Measurements from ENCODE around the gene MGAT5B.

MGAT5B gene

DNA sequence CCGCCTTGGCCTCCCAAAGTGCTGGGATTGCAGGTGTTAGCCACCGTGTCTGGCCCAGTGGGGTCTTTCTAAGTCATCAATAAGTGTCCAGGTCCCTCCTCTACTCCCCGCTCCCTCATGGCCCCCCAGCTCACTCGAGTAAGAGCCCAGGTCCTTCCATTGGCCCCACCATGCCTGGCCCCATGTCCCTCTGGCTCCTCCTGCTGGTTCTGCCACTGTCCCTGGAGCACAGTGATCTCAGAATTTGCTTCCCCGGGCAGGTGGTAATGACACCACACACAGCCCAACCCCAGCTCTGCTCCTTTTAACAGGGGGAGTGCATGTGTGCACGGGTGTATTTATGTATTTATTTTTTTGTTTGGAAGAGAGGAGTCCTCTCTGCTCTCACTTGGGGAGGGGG, 19.6 kb downstream of the MGAT5B start:
- H3K4me3 ChIP-seq (ENCODE audit: extremely low read depth, insufficient read depth, low read length, poor library complexity, severe bottlenecking): no peak overlapping the region
- H3K27ac ChIP-seq (ENCODE audit: low read depth, low read length, severe bottlenecking): no peak overlapping the region
- H3K36me3 ChIP-seq (ENCODE audit: control insufficient read depth, insufficient read depth, low read length): no peaks in the 10 kb centered on the region
- no peaks in the 10 kb centered on the region for H3K4me1 ChIP-seq (ENCODE audit: control insufficient read depth, insufficient read depth, low read length, poor library complexity, severe bottlenecking)
- H3K9me3 ChIP-seq (ENCODE audit: control insufficient read depth, low read length): no peaks in the 10 kb centered on the region
- WGBS, 2 experiments (ENCODE audit: insufficient coverage in 2 of 2): 85 to 87% methylated on average over 4 of the region's 6 CpGs

DNA sequence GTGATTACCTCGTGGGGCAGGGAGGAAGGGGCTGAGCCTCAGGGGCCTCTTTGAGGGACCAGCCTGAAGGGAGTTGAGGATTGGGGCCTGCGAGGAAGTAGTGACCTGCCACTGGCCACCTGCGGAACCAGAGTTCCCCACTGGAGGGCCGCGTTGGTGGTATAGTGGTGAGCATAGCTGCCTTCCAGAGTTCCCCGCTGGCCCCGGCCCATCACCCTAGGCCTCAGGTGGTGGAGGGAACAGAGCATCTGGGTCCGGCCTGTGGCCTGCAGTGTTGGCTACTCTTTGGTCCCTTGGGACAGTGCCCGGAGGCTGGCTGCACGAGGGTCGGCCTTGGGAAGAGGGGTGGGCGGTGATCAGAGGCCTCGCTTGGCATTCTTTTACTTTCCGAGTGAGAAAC, 20.5 kb downstream of the MGAT5B start:
- Histone ChIP-seq H3K9me3 (ENCODE audit: control insufficient read depth, low read length) (no peaks in the 10 kb centered on the region), H3K27ac (ENCODE audit: low read depth, low read length, severe bottlenecking) (no peak overlapping the region), H3K36me3 (ENCODE audit: control insufficient read depth, insufficient read depth, low read length) (no peaks in the 10 kb centered on the region), H3K4me1 (ENCODE audit: control insufficient read depth, insufficient read depth, low read length, poor library complexity, severe bottlenecking) (no peaks in the 10 kb centered on the region), H3K4me3 (ENCODE audit: extremely low read depth, insufficient read depth, low read length, poor library complexity, severe bottlenecking) (no peak overlapping the region)
- WGBS, 2 experiments (ENCODE audit: insufficient coverage in 2 of 2): 70 to 72% methylated on average over 8 to 13 of the region's 14 CpGs

DNA sequence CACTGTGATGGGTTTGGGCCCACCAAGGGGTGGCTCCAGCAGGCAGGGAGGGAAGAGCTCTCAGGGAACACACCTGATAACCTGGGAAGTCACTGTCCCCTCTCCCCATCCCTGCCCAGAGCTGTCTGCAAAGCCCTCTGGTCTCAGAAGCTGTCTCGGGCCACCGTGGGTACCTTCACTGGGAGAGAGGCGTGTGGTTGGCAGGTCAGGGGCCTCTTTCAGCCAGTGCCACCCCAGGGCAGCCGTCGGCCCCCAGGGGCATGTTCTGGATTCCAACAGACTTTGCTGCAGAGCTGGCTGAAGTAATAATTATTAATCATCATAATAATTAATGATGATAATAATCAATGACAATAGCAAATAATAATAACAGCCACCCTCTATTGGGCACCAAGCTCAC, 21.1 kb downstream of the MGAT5B start:
- H3K36me3 ChIP-seq (ENCODE audit: control insufficient read depth, insufficient read depth, low read length): no peaks in the 10 kb centered on the region
- H3K4me3 ChIP-seq (ENCODE audit: extremely low read depth, insufficient read depth, low read length, poor library complexity, severe bottlenecking): no peak overlapping the region
- H3K4me1 ChIP-seq (ENCODE audit: control insufficient read depth, insufficient read depth, low read length, poor library complexity, severe bottlenecking): no peaks in the 10 kb centered on the region
- WGBS, 2 experiments (ENCODE audit: insufficient coverage in 2 of 2): 100% methylated on average over 1 to 3 of the region's 5 CpGs
- no peaks in the 10 kb centered on the region for H3K9me3 ChIP-seq (ENCODE audit: control insufficient read depth, low read length)
- H3K27ac ChIP-seq (ENCODE audit: low read depth, low read length, severe bottlenecking): no peak overlapping the region

DNA sequence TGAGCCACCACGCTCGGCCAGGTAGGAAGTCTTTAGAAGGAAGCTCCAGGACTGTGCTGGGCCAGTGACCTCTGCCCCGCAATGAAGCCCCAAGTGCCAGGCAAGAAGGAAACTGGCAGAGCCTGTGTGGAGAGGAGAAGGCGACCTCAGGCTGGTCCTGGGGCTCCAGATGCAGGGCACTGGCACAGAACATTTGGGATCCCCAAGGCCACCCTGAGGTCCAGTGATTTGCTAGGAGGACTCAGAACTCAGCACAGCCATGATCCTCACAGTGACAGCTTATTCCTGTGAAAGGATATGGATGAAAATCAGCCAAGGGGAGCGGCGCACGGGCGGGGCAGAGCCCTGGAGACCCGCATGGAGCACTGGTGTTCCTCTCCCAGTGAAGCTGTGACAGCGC, 24.1 kb downstream of the MGAT5B start:
- 93 to 94% methylated on average over 9 to 10 of the region's 10 CpGs for WGBS, 2 experiments (ENCODE audit: insufficient coverage in 2 of 2)

DNA sequence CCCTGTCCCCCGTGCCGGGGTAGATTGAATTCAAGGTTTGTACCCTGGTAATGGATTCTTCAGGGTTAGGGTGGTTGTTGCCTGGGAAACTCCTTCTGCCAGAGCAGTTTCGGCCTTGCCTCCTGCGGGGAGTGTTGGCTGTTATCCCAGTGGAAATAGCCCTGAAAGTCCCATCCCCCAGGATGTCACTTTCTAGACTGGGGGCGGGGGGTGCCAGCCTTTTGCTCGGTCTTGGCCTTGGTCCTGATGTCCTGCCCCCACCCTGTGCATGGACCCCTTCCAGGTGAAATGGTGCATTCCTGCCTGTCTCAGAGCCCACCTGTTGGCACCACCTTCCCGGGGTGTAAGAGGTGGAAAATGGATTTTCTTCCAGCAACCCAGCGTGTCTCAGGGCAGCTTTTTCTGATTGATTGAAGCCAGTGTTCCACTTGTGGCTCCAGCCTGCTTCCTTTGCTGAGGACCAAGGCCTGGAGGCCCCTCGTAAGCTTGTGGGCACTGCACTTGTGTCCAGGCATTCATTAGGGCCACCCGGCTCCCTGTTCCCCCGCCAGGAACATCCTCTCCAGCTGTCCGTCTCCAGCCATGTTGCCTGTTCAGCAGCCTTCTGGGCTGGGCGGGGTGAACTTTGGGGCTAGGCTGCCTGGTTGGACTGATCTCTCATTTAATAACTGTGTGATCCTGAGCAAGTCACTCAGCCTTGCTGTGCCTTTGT, 25.6 kb downstream of the MGAT5B start:
- H3K9me3 ChIP-seq (ENCODE audit: control insufficient read depth, low read length): peaks cover 8% of the 10 kb centered on the region
- H3K4me1 ChIP-seq (ENCODE audit: control insufficient read depth, insufficient read depth, low read length, poor library complexity, severe bottlenecking): no peaks in the 10 kb centered on the region
- 83 to 84% methylated on average over 10 to 12 of the region's 13 CpGs for WGBS, 2 experiments (ENCODE audit: insufficient coverage in 2 of 2)
- H3K27ac ChIP-seq (ENCODE audit: low read depth, low read length, severe bottlenecking): no peak overlapping the region
- no peaks in the 10 kb centered on the region for H3K36me3 ChIP-seq (ENCODE audit: control insufficient read depth, insufficient read depth, low read length)
- no peak overlapping the region for H3K4me3 ChIP-seq (ENCODE audit: extremely low read depth, insufficient read depth, low read length, poor library complexity, severe bottlenecking)

More for the DNA sequence above, 24.1 kb downstream of the MGAT5B start:
- Histone ChIP-seq H3K4me3 (ENCODE audit: extremely low read depth, insufficient read depth, low read length, poor library complexity, severe bottlenecking) (no peak overlapping the region), H3K9me3 (ENCODE audit: control insufficient read depth, low read length) (peaks cover 8% of the 10 kb centered on the region), H3K4me1 (ENCODE audit: control insufficient read depth, insufficient read depth, low read length, poor library complexity, severe bottlenecking) (no peaks in the 10 kb centered on the region), H3K36me3 (ENCODE audit: control insufficient read depth, insufficient read depth, low read length) (no peaks in the 10 kb centered on the region), H3K27ac (ENCODE audit: low read depth, low read length, severe bottlenecking) (no peak overlapping the region)

DNA sequence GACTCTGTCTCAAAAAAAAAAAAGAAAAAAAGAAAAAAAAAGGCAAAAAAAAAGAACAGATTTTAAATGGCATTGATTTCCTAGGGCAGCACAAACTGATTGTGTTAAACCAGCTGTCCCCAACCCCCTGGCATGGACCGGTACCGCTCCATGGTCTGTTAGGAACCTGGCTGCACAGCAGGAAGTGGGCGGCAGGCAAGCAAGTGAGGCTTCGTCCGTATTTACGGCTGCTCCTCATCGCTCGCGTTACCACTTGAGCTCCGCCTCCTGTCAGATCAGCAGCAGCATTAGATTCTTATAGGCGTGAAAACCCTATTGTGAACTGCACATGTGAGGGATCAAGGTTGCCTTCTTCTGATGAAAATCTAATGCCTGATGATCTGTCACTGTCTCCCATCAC, 26.6 kb downstream of the MGAT5B start:
- WGBS, 2 experiments (ENCODE audit: insufficient coverage in 2 of 2): 96% methylated on average over 11 of the region's 11 CpGs
- H3K36me3 ChIP-seq (ENCODE audit: control insufficient read depth, insufficient read depth, low read length): no peaks in the 10 kb centered on the region

DNA sequence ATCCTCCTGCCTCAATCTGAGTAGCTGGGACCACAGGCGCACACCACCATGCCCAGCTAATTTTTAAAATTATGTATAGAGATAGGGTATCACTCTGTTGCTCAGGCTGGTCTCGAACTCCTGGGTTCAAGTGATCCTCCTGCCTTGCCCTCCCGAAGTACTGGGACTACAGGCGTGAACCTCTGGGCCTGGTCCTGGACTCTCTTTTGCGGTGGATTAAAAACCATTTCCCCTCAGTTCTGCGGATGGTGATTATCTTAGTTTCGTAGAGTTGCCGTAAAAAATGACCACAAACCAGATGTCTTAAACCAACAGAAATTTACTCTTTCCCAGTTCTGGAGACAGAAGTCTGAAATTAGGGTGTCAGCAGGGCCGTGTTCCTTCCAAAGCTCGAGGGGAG, 28.8 kb downstream of the MGAT5B start:
- no peak overlapping the region for H3K27ac ChIP-seq (ENCODE audit: low read depth, low read length, severe bottlenecking)

More for the DNA sequence above, 26.6 kb downstream of the MGAT5B start:
- H3K4me1 ChIP-seq (ENCODE audit: control insufficient read depth, insufficient read depth, low read length, poor library complexity, severe bottlenecking): no peaks in the 10 kb centered on the region
- no peak overlapping the region for H3K27ac ChIP-seq (ENCODE audit: low read depth, low read length, severe bottlenecking)
- H3K4me3 ChIP-seq (ENCODE audit: extremely low read depth, insufficient read depth, low read length, poor library complexity, severe bottlenecking): no peak overlapping the region
- peaks cover 8% of the 10 kb centered on the region for H3K9me3 ChIP-seq (ENCODE audit: control insufficient read depth, low read length)

DNA sequence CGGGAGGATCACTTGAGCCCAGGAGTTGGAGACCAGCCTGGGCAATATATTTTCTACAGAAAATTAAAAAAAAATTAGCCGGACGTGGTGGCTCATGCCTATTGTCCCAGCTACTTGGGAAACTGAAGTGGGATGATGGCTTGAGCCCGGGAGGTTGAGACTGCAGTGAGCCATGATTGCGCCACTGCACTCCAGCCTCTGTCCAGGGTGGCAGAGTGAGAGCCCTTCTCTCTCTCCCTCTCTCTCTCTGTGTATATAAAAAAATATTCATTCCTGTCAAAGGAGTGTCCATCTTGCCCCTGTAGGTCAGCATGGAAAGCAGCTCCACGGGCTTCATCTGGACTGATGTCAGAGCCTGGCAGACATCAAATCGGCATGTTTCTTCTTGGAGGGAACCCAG, 31.2 kb downstream of the MGAT5B start:
- Histone ChIP-seq H3K36me3 (ENCODE audit: control insufficient read depth, insufficient read depth, low read length) (no peaks in the 10 kb centered on the region), H3K9me3 (ENCODE audit: control insufficient read depth, low read length) (peaks cover 8% of the 10 kb centered on the region), H3K4me1 (ENCODE audit: control insufficient read depth, insufficient read depth, low read length, poor library complexity, severe bottlenecking) (no peaks in the 10 kb centered on the region), H3K4me3 (ENCODE audit: extremely low read depth, insufficient read depth, low read length, poor library complexity, severe bottlenecking) (no peak overlapping the region), H3K27ac (ENCODE audit: low read depth, low read length, severe bottlenecking) (no peak overlapping the region)
- WGBS, 2 experiments (ENCODE audit: insufficient coverage in 2 of 2): 97 to 98% methylated on average over 5 to 6 of the region's 7 CpGs

More for the DNA sequence above, 28.8 kb downstream of the MGAT5B start:
- H3K4me3 ChIP-seq (ENCODE audit: extremely low read depth, insufficient read depth, low read length, poor library complexity, severe bottlenecking): no peak overlapping the region
- H3K36me3 ChIP-seq (ENCODE audit: control insufficient read depth, insufficient read depth, low read length): no peaks in the 10 kb centered on the region
- no peaks in the 10 kb centered on the region for H3K4me1 ChIP-seq (ENCODE audit: control insufficient read depth, insufficient read depth, low read length, poor library complexity, severe bottlenecking)
- 88 to 97% methylated on average over 9 of the region's 10 CpGs for WGBS, 2 experiments (ENCODE audit: insufficient coverage in 2 of 2)
- H3K9me3 ChIP-seq (ENCODE audit: control insufficient read depth, low read length): peaks cover 8% of the 10 kb centered on the region

DNA sequence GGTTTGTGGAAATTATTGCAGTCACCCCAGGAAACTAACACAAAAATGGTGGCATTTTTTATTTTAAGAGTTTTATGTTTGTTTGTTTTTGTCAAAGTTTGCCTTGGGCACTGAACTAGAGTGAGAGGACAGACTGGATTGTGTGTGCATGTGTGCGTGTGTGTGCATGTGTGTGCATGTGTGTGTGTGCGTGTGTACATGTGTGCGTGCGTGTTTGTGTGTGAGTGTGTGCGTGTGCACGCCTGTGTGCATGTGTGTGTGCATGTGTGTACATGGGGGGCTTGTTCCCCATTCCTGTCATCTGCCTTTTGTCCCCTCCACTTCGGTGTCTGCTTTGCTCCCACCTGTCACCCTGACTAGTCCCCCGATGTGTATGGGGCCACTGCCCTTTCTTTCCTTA, 32.5 kb downstream of the MGAT5B start:
- WGBS, 2 experiments (ENCODE audit: insufficient coverage in 2 of 2): 80 to 92% methylated on average over 1 to 6 of the region's 8 CpGs
- no peaks in the 10 kb centered on the region for H3K36me3 ChIP-seq (ENCODE audit: control insufficient read depth, insufficient read depth, low read length)
- no peaks in the 10 kb centered on the region for H3K4me1 ChIP-seq (ENCODE audit: control insufficient read depth, insufficient read depth, low read length, poor library complexity, severe bottlenecking)
- H3K9me3 ChIP-seq (ENCODE audit: control insufficient read depth, low read length): no peaks in the 10 kb centered on the region
- H3K27ac ChIP-seq (ENCODE audit: low read depth, low read length, severe bottlenecking): no peak overlapping the region
- H3K4me3 ChIP-seq (ENCODE audit: extremely low read depth, insufficient read depth, low read length, poor library complexity, severe bottlenecking): no peak overlapping the region

DNA sequence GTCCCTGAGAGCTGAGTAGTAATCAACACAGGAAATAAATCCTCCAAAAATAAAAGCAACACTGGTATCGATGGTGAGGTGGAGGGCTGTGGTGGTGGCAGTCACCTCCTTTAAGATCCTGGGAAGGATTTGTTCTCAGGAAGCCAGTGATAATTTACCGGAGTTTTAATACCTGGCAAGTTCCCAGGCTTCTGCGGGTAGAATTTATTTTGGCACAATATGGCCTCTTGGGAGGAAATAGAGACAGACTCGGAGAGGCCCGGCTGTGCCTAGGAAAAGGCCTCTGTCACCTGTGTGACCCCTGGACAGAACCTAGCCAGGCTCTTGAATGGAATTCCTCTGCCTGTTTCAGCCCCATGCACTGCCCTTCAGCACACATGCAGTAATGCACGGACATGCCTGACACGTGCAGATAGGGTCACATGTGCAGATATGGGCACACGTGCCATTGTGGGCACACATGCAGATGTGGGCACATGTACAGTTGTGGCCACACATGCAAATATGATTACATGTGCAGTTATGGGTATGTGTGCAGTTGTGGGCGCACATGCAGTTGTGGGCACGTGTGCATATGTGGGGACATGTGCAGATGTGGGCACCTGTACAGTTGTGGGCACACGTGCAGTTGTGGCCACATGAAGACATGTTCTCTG, 33.5 kb downstream of the MGAT5B start:
- H3K4me1 ChIP-seq (ENCODE audit: control insufficient read depth, insufficient read depth, low read length, poor library complexity, severe bottlenecking): no peaks in the 10 kb centered on the region
- no peak overlapping the region for H3K27ac ChIP-seq (ENCODE audit: low read depth, low read length, severe bottlenecking)
- H3K9me3 ChIP-seq (ENCODE audit: control insufficient read depth, low read length): no peaks in the 10 kb centered on the region
- WGBS, 2 experiments (ENCODE audit: insufficient coverage in 2 of 2): 92% methylated on average over 10 to 11 of the region's 11 CpGs
- no peaks in the 10 kb centered on the region for H3K36me3 ChIP-seq (ENCODE audit: control insufficient read depth, insufficient read depth, low read length)
- no peak overlapping the region for H3K4me3 ChIP-seq (ENCODE audit: extremely low read depth, insufficient read depth, low read length, poor library complexity, severe bottlenecking)

DNA sequence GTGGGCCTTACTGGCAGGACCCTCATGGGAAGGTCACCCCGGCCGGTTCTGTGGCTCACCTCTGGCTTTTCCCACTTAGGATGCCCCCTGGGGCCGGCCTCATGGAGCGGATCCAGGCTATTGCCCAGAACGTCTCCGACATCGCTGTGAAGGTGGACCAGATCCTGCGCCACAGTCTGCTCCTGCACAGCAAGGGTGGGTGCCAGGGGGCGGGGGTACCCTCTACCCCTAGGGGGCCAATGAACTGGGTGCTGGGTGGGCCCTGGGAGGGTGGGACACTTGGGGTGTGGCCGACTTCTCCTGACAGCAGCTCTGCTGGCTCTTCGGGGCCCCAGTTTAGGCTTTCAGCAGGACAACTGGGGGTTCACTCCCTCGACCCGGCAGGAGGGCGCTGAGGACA, 34.3 kb downstream of the MGAT5B start:
- 88 to 92% methylated on average over 7 to 14 of the region's 14 CpGs for WGBS, 2 experiments (ENCODE audit: insufficient coverage in 2 of 2)
- H3K4me3 ChIP-seq (ENCODE audit: extremely low read depth, insufficient read depth, low read length, poor library complexity, severe bottlenecking): no peak overlapping the region
- H3K9me3 ChIP-seq (ENCODE audit: control insufficient read depth, low read length): no peaks in the 10 kb centered on the region
- H3K27ac ChIP-seq (ENCODE audit: low read depth, low read length, severe bottlenecking): no peak overlapping the region
- no peaks in the 10 kb centered on the region for H3K4me1 ChIP-seq (ENCODE audit: control insufficient read depth, insufficient read depth, low read length, poor library complexity, severe bottlenecking)
- H3K36me3 ChIP-seq (ENCODE audit: control insufficient read depth, insufficient read depth, low read length): no peaks in the 10 kb centered on the region
